Motor neuron (in vitro differentiated cells): Measurements from ENCODE around the gene NEURL1B. TPM values are rescaled to one million over a fixed set of nuclear protein-coding genes. Genes with fewer than 3 reads are reported as not detected.
"Not testable (repeated sequence)": the region's sequence is repeated elsewhere in the genome, so short reads cannot be mapped to it uniquely, and the experiment has no call there.

Experiments
- ATAC-seq, 8 experiments: fragments of 200-7000 bp; cut with Tn5 transposase; replicated peaks in 6 of 8; 2 replicates each; pipeline ENCODE4 v1.8.0; 2021; ENCODE audit warnings: mild to moderate bottlenecking in 8 of 8, moderate library complexity in 8 of 8
- H3K27ac ChIP-seq, 2 donors: fragments of 250-450 bp; sonication (Bioruptor Pico); 2 replicates each; pipeline ENCODE4 v1.9.0; 2021; ENCODE audit warnings: antibody characterized with exemption in 2 of 2, mild to moderate bottlenecking in 2 of 2, moderate library complexity in 1 of 2
- H3K4me1 ChIP-seq, 2 donors: fragments of 250-450 bp; sonication (Bioruptor Pico); replicated peaks in 1 of 2; 2 replicates each; pipeline ENCODE4 v1.6.1; 2021; ENCODE audit warnings: antibody characterized with exemption in 2 of 2, mild to moderate bottlenecking in 2 of 2, moderate library complexity in 1 of 2
- H3K4me3 ChIP-seq, 5 donors: fragments of 250-450 bp; sonication (Bioruptor Pico); 2 replicates each; pipeline ENCODE4 v1.9.0; 2021; ENCODE audit warnings: antibody characterized with exemption in 5 of 5, mild to moderate bottlenecking in 5 of 5, moderate library complexity in 4 of 5
- WGBS, 10 experiments: fragments of 450-650 bp; shearing (Covaris generic); methylation state at CpG; one replicate each; pipeline ENCODE4 v1.0.0; 2022; 5-methylcytosine and 5-hydroxymethylcytosine counted together
- in situ Hi-C, 9 experiments: fragments of 400-800 bp; cut with MboI; loops; one replicate each; pipeline ENCODE4 v1.15.0; 2021; ENCODE audit warnings: low sequenced_read_pairs in 9 of 9, low pct_unique_long_range_greater_than_20kb in 2 of 9; ENCODE audit not compliant: unreplicated experiment in 9 of 9
- total RNA-seq, 8 experiments: library from RNA; unstranded; fragments of 300-600 nt; gene quantifications; 2 replicates each; pipeline versions ENCODE4 v1.2.3 to v1.2.4, GENCODE V29; 2022

NEURL1B gene
- total RNA-seq, 8 experiments from 2014 or later, result 0.10 to 8.6 (median 5.2) TPM

DNA sequence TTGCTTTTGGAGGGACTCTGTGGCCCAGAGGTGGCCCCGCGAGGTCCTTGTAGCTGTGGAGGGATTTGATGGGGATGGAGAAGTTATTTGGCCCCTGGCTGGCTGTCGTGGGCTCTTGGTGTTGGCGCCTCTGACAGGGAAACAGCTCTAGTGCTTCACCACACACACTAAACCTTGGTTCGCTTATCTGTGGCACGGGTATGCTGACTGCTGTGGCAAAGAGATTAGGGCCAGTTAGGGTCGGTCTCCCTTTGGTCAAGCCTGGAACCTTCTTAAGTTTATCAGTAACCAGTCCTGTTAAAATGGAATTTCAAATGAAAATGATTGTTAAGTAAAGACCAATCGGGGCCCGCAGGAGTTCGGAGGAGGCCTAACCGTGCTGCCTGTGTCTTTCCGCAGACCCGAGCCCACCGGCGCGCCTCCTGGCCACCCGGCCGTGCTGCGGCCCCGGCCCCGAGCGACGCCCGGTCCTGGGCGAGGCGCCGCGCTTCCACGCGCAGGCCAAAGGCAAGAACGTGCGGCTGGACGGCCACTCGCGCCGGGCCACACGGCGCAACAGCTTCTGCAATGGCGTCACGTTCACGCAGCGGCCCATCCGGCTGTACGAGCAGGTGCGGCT is 28.4 kb downstream of the NEURL1B start:
- 80 to 100% (median 95%) methylated on average over 1 to 39 of the region's 45 CpGs; no CpG with 5 or more reads in 3 of the 10 experiments for WGBS, 10 experiments
- Histone ChIP-seq H3K4me1 (peaks cover 13 to 17% of the 10 kb centered on the region in 2 donors), H3K27ac (no peak overlapping the region), H3K4me3 (no peak overlapping the region)
- no peak for ATAC-seq
- in situ Hi-C loops, result no loop called here

DNA sequence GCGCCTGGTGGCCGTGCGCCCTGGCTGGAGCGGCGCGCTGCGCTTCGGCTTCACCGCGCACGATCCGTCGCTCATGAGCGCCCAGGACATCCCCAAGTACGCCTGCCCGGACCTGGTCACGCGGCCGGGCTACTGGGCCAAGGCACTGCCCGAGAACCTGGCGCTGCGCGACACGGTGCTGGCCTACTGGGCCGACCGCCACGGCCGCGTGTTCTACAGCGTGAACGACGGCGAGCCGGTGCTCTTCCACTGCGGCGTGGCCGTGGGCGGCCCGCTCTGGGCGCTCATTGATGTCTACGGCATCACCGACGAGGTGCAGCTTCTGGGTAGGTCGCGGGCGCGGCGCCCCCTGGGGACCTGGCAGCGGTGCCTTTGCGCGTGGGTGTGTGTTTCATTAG is 28.9 kb downstream of the NEURL1B start:
- in situ Hi-C loops, result no loop called here
- Histone ChIP-seq H3K4me3 (no peak overlapping the region), H3K4me1 (peaks cover 9 to 12% of the 10 kb centered on the region in 2 donors), H3K27ac (no peak overlapping the region)
- ATAC-seq, result no peak
- 87 to 100% (median 95%) methylated on average over 1 to 15 of the region's 51 CpGs; no CpG with 5 or more reads in 3 of the 10 experiments for WGBS, 10 experiments

DNA sequence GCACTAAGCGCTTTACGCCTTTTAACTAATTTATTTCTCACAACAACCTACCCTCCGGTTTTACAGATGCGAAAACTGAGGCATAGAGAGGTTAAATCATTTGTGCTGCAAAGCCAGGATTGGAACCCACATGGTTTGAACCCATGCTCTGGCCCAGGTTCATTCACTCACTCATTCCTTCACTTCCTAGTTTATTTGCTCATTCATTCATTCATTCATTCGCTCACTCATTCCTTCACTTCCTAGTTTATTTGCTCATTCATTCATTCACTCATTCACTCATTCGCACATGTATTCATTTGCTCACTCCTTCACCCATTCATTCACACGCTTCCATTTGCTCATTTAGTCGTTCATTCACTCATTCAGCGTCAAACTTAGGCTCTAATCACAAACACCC is 29.4 kb downstream of the NEURL1B start:
- ATAC-seq, result no peak
- Histone ChIP-seq H3K27ac (no peak overlapping the region), H3K4me1 (peaks cover 9 to 10% of the 10 kb centered on the region in 2 donors), H3K4me3 (no peak overlapping the region)
- 75 to 99% (median 93%) methylated on average over 5 to 9 of the region's 9 CpGs; no CpG with 5 or more reads in 1 of the 10 experiments for WGBS, 10 experiments
- in situ Hi-C loops, result no loop called here

DNA sequence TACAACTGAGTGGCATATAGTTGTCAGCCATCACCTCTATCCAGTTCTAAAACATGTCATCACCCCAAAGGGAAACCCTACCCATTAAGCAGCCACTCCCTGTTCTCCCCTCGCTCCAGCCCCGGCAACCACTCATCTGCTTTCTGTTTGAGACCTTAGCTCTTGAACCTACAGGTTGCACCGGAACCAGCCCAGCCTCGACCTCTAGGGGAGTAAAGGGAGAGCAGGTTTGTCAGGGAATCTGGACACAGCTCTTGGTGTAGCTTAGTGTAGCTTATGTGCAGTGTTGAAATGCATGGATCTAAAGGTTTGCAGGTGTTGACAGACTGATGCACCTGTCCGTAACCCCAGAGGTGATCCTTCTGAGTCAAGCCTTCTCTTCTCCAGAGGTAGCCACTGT is 30.0 kb downstream of the NEURL1B start:
- H3K4me3 ChIP-seq, result no peak overlapping the region
- in situ Hi-C loops, result no loop called here
- no peak overlapping the region for H3K27ac ChIP-seq
- H3K4me1 ChIP-seq, result peaks cover 9 to 10% of the 10 kb centered on the region in 2 donors
- 60 to 93% (median 80%) methylated on average over 1 to 3 of the region's 5 CpGs; no CpG with 5 or more reads in 3 of the 10 experiments for WGBS, 10 experiments
- no peak for ATAC-seq

GRCh38 chr5:172672681-172673080 is 31.6 kb downstream of the NEURL1B start:
- H3K4me3 ChIP-seq, result no peak overlapping the region
- peaks cover 9 to 10% of the 10 kb centered on the region in 2 donors for H3K4me1 ChIP-seq

GRCh38 chr5:172674155-172674554 is 33.1 kb downstream of the NEURL1B start:
- WGBS, 10 experiments, result 50 to 98% (median 80%) methylated on average over 1 to 5 of the region's 7 CpGs; no CpG with 5 or more reads in 3 of the 10 experiments
- H3K27ac ChIP-seq, result no peak overlapping the region
- in situ Hi-C loops, result no loop called here
- no peak for ATAC-seq
- H3K4me3 ChIP-seq, result no peak overlapping the region
- peaks cover 0 to 4% of the 10 kb centered on the region in 2 donors for H3K4me1 ChIP-seq

More at GRCh38 chr5:172672681-172673080, 31.6 kb downstream of the NEURL1B start:
- no peak overlapping the region for H3K27ac ChIP-seq
- no peak for ATAC-seq
- WGBS, 10 experiments, result 0 to 100% (median 68%) methylated on average over 1 to 2 of the region's 2 CpGs; no CpG with 5 or more reads in 1 of the 10 experiments
- in situ Hi-C loops, result no loop called here

DNA sequence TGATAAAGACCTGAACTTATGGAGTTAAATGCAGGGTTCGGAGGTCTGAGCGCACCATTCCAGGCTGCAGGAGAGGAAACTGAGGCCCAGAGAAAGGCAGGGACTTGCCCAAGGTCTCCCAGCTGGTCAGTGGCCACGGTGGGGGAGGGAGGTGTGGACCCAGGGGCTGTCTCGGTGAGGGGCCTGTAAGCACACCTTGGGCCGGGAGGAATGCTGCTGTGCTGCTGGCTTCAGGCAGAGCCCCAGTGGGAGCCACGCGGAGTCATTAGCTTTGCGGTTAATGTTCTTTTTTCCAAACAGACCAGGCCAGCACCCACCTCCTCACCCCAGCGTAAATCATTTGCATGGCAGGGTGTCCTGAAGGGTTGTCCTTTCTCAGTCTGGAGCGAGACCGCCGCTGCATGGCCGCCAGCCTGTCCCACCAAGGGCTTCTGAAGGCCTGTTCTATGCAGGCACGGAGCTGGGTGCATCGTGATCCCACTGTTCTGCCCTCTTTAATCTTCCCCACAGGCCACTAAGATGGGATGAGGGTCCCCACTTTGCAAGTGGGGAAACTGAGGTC is 35.9 kb downstream of the NEURL1B start:
- Histone ChIP-seq H3K27ac (no peak overlapping the region), H3K4me3 (no peak overlapping the region), H3K4me1 (peaks cover 0 to 4% of the 10 kb centered on the region in 2 donors)
- 49 to 96% (median 92%) methylated on average over 4 to 12 of the region's 15 CpGs; no CpG with 5 or more reads in 6 of the 10 experiments for WGBS, 10 experiments
- no peak for ATAC-seq
- in situ Hi-C loops, result loop anchor here in 3 of 9 experiments (25.0 kb wide), 3 partner anchors 190 to 565 kb away; partner anchors contain the start of gene SH3PXD2B (in 1 of the 3)

GRCh38 chr5:172678362-172678874 is 37.4 kb downstream of the NEURL1B start:
- H3K27ac ChIP-seq, H3K4me1 ChIP-seq, H3K4me3 ChIP-seq: not testable (repeated sequence)
- WGBS, 10 experiments, result 50 to 100% (median 83%) methylated on average over 1 to 4 of the region's 5 CpGs; no CpG with 5 or more reads in 3 of the 10 experiments
- peak in 1 of 8 experiments; percentile 14 for ATAC-seq
- in situ Hi-C loops, result loop anchor here in 3 of 9 experiments (25.0 kb wide), 3 partner anchors 191 to 566 kb away; partner anchors contain the start of gene SH3PXD2B (in 1 of the 3)

- Histone ChIP-seq H3K27ac (no peak overlapping the region), H3K4me3 (no peak overlapping the region), H3K4me1 (peaks cover 0 to 4% of the 10 kb centered on the region in 2 donors)
- peak in 6 of 8 experiments; percentile 37 to 96 (median 82) for ATAC-seq
- 44 to 80% (median 50%) methylated on average over 1 to 6 of the region's 7 CpGs; no CpG with 5 or more reads in 6 of the 10 experiments for WGBS, 10 experiments
- in situ Hi-C loops, result loop anchor here in 3 of 9 experiments (25.0 kb wide), 3 partner anchors 192 to 567 kb away; partner anchors contain the start of gene SH3PXD2B (in 1 of the 3)
Observed at GRCh38 chr5:172678902-172679301, 37.8 kb downstream of the NEURL1B start.

GRCh38 chr5:172679628-172680212 is 38.7 kb downstream of the NEURL1B start:
- WGBS, 10 experiments, result 40 to 100% (median 88%) methylated on average over 1 to 6 of the region's 8 CpGs; no CpG with 5 or more reads in 4 of the 10 experiments
- ATAC-seq, result peak in 2 of 8 experiments; percentile 29 to 33
- Histone ChIP-seq H3K4me1 (peaks cover 0 to 4% of the 10 kb centered on the region in 2 donors), H3K4me3 (no peak overlapping the region), H3K27ac (no peak overlapping the region)
- in situ Hi-C loops, result loop anchor here in 3 of 9 experiments (25.0 kb wide), 3 partner anchors 192 to 567 kb away; partner anchors contain the start of gene SH3PXD2B (in 1 of the 3)

- Histone ChIP-seq H3K4me3 (no peak overlapping the region), H3K27ac (no peak overlapping the region), H3K4me1 (peaks cover 0 to 4% of the 10 kb centered on the region in 2 donors)
- ATAC-seq, result no peak
- WGBS, 10 experiments, result 44 to 100% (median 71%) methylated on average over 2 to 5 of the region's 5 CpGs; no CpG with 5 or more reads in 2 of the 10 experiments
- in situ Hi-C loops, result loop anchor here in 3 of 9 experiments (25.0 kb wide), 3 partner anchors 194 to 569 kb away; partner anchors contain the start of gene SH3PXD2B (in 1 of the 3)
Observed at GRCh38 chr5:172680921-172681320, 39.9 kb downstream of the NEURL1B start.

DNA sequence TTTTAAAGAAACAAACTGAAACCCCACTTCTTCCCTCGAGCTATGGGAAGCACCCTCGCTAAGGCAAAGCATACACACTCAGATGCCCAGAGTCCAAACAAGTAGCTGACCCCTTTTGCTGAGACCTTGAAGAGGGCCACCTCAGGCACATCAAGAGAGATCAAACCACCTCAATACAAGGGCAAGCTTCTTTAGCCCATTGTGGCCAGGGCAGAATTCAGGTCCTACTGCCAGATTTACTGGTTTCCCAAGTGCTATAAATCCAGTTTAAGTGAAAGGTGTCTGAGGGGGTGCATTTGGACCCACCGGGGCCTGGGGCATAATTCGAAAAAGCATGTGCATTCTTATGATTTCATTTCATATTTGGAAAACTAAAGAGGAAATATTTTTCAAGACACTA is 40.4 kb downstream of the NEURL1B start:
- ATAC-seq, result no peak
- Histone ChIP-seq H3K4me1 (peaks cover 0 to 4% of the 10 kb centered on the region in 2 donors), H3K27ac (no peak overlapping the region), H3K4me3 (no peak overlapping the region)
- in situ Hi-C loops, result loop anchor here in 3 of 9 experiments (25.0 kb wide), 3 partner anchors 194 to 569 kb away; partner anchors contain the start of gene SH3PXD2B (in 1 of the 3)
- 66 to 100% (median 83%) methylated on average over 1 to 4 of the region's 4 CpGs; no CpG with 5 or more reads in 1 of the 10 experiments for WGBS, 10 experiments
